Vagina (tissue), 2 donors: Measurements from ENCODE around the gene SNX9. TPM values are rescaled to one million over a fixed set of nuclear protein-coding genes. Genes with fewer than 3 reads are reported as not detected.

Source experiments
- DNase-seq, 2 donors: peaks; one replicate each; pipeline ENCODE4 v3.0.0-alpha.2; 2017; ENCODE audit errors: extremely low spot score in 2 of 2
- H3K27ac ChIP-seq: fragments of 200-600 bp; sonication (generic); one replicate; pipeline ENCODE4 v1.5.1; 2019
- H3K27me3 ChIP-seq: fragments of 200-600 bp; sonication (generic); one replicate; pipeline ENCODE4 v1.5.1; 2019
- H3K36me3 ChIP-seq, 2 donors: fragments of 200-600 bp; sonication (generic); one replicate each; pipeline ENCODE4 v1.5.1; 2017 to 2019
- H3K4me1 ChIP-seq: fragments of 200-600 bp; sonication (generic); one replicate; pipeline ENCODE4 v1.5.1; 2019
- H3K4me3 ChIP-seq, 2 donors: fragments of 200-600 bp; sonication (generic); 1 replicate in 1 of 2; 2 replicates in 1 of 2; pipeline ENCODE4 v1.5.1; 2016 to 2019
- H3K9me3 ChIP-seq: fragments of 200-600 bp; sonication (generic); one replicate; pipeline ENCODE4 v1.5.1; 2019
- POLR2A ChIP-seq, 2 donors: fragments of 450-650 bp; IDR thresholded peaks; one replicate each; pipeline ENCODE4 v1.6.1; 2017; ENCODE audit warnings: antibody characterized with exemption in 2 of 2, mild to moderate bottlenecking in 2 of 2, moderate library complexity in 2 of 2
- POLR2AphosphoS5 ChIP-seq, 2 donors: sonication (generic); formaldehyde crosslinking; IDR thresholded peaks; one replicate each; pipeline ENCODE4 v1.9.0; 2017; ENCODE audit warnings: antibody characterized with exemption in 2 of 2, mild to moderate bottlenecking in 2 of 2, low read depth in 1 of 2; ENCODE audit not compliant: insufficient read depth in 1 of 2
- intact Hi-C: fragments of 100-400 bp; cut with DNase I; formaldehyde crosslinking; loops from one replicate; pipeline ENCODE4 v1.15.1; 2023
- total RNA-seq: library from RNA; depleted of rRNA; stranded (reverse); fragments of >200 nt; gene quantifications from one replicate; pipeline ENCODE4 v1.2.3, GENCODE V29; 2016
- TF ChIP-seq, protein P1 (sequence below), 3 experiments: fragments of 450-650 bp in 2 of 3; fragments of 200-600 bp in 1 of 3; sonication (generic) in 1 of 3; IDR thresholded peaks; one replicate each; pipeline ENCODE4 v1.5.1; 2017 to 2019; ENCODE audit warnings: antibody characterized with exemption in 3 of 3, mild to moderate bottlenecking in 2 of 3, moderate library complexity in 2 of 3

SNX9 gene
- total RNA-seq, 1 donor from 2014 or later: 61.4 TPM

DNA sequence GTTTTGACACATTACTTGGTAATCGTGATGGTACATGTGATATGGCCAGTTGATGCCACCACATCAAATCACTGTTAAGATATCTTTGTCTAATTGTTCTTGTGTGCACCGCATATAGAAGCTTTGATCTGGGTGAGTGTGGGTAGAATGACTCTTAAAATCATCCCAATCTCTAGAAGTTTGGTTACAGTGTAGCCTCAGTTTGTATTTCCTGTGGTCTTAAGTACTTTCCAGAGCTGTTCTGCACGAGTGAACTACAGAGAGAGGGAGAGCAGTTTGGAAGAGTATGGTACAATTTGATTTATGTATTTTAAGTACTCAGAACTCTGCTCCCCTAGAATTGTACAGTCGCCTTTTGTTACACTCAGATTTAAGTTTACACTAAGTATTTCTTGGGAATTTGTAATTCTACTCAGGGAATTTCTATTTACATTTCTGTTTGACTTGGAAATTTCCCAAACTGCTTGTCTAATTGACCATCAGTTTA lies 37.5 kb downstream of the SNX9 start:
- no peak overlapping the region for H3K27ac ChIP-seq
- TF ChIP-seq POLR2AphosphoS5 (IDR thresholded peaks at IDR 0.05; ENCODE audit: insufficient read depth in 1 of 2, low read depth in 1 of 2): no peak
- TF ChIP-seq, protein P1, sequence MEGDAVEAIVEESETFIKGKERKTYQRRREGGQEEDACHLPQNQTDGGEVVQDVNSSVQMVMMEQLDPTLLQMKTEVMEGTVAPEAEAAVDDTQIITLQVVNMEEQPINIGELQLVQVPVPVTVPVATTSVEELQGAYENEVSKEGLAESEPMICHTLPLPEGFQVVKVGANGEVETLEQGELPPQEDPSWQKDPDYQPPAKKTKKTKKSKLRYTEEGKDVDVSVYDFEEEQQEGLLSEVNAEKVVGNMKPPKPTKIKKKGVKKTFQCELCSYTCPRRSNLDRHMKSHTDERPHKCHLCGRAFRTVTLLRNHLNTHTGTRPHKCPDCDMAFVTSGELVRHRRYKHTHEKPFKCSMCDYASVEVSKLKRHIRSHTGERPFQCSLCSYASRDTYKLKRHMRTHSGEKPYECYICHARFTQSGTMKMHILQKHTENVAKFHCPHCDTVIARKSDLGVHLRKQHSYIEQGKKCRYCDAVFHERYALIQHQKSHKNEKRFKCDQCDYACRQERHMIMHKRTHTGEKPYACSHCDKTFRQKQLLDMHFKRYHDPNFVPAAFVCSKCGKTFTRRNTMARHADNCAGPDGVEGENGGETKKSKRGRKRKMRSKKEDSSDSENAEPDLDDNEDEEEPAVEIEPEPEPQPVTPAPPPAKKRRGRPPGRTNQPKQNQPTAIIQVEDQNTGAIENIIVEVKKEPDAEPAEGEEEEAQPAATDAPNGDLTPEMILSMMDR (IDR thresholded peaks at IDR 0.05): no peak
- H3K27me3 ChIP-seq: no peaks in the 10 kb centered on the region
- H3K4me3 ChIP-seq: no peak overlapping the region
- no peaks in the 10 kb centered on the region for H3K36me3 ChIP-seq
- DNase-seq: no peak
- H3K4me1 ChIP-seq: peaks cover 39% of the 10 kb centered on the region
- intact Hi-C loops: no loop called here
- no peaks in the 10 kb centered on the region for H3K9me3 ChIP-seq

DNA sequence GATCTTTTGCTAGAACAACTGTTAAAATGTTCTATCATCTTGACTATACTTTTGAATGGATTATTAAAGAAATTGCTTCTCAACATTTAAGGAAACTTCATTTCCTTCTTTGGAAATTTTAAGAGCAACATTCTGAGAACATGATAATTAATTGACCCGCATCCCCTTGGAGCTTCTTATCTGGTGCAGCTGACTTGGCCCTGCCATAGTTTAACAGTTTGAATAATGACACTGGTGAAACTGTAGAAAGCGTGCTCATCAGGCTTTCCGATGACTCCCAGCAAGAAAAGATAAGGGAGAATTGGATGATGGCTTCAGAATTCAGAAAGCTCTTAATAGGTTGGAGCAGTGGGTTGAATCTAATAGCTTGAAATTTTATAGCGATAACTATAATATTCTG lies 38.1 kb downstream of the SNX9 start:
- Histone ChIP-seq H3K27me3 (no peaks in the 10 kb centered on the region), H3K27ac (no peak overlapping the region), H3K4me3 (no peak overlapping the region), H3K36me3 (no peaks in the 10 kb centered on the region), H3K9me3 (no peaks in the 10 kb centered on the region), H3K4me1 (peaks cover 42% of the 10 kb centered on the region)
- intact Hi-C loops: no loop called here
- no peak for DNase-seq
- TF ChIP-seq, protein P1 (IDR thresholded peaks at IDR 0.05): no peak
- TF ChIP-seq POLR2A (IDR thresholded peaks at IDR 0.05) (no peak), POLR2AphosphoS5 (IDR thresholded peaks at IDR 0.05; ENCODE audit: insufficient read depth in 1 of 2, low read depth in 1 of 2) (no peak)

DNA sequence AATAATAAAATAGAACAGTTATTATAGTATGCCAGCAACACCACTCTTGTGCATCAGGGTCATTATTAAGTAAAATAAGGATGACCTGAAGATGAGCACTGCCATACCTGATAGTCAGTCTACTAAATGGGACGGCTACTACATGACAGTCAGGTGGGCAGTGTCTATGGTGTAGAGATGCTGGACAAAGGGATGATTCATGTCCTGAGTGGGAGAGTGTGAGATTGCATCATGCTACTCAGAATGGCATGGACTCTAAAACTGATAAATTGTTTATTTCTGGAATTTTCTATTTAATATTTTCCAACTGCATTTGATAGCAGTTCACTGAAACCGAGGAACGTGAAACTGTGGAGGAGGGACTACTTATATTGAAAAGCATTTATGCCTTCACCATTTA lies 38.8 kb downstream of the SNX9 start:
- Histone ChIP-seq H3K4me1 (peaks cover 49% of the 10 kb centered on the region), H3K36me3 (no peaks in the 10 kb centered on the region), H3K9me3 (no peaks in the 10 kb centered on the region), H3K27ac (no peak overlapping the region), H3K27me3 (no peaks in the 10 kb centered on the region), H3K4me3 (no peak overlapping the region)
- intact Hi-C loops: no loop called here
- TF ChIP-seq POLR2A (IDR thresholded peaks at IDR 0.05) (no peak), POLR2AphosphoS5 (IDR thresholded peaks at IDR 0.05; ENCODE audit: insufficient read depth in 1 of 2, low read depth in 1 of 2) (no peak)
- TF ChIP-seq, protein P1 (IDR thresholded peaks at IDR 0.05): no peak
- no peak for DNase-seq

DNA sequence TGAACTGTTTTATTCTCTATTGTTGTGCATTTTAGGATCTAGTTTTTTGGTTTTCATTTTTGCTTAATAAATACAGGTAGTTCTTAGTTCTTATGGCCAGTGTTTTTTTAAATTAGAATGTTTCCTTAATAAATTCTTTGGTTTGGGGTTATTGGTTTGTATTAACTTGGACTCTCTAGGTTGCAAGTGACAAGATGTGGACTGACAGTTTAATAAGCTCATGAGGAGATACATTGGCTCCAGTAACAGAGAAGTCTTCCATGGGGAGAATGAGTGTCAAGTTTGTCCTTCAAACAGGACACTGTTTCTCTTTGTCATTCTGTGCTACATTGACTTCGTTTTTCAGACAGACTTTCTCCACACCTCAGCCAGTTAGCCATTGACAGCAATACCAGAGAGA lies 39.7 kb downstream of the SNX9 start:
- Histone ChIP-seq H3K4me1 (peaks cover 57% of the 10 kb centered on the region), H3K27me3 (no peaks in the 10 kb centered on the region), H3K27ac (no peak overlapping the region), H3K4me3 (no peak overlapping the region), H3K9me3 (no peaks in the 10 kb centered on the region), H3K36me3 (no peaks in the 10 kb centered on the region)
- DNase-seq: no peak
- TF ChIP-seq, protein P1 (IDR thresholded peaks at IDR 0.05): no peak
- TF ChIP-seq POLR2A (IDR thresholded peaks at IDR 0.05) (no peak), POLR2AphosphoS5 (IDR thresholded peaks at IDR 0.05; ENCODE audit: insufficient read depth in 1 of 2, low read depth in 1 of 2) (no peak)
- intact Hi-C loops: no loop called here

DNA sequence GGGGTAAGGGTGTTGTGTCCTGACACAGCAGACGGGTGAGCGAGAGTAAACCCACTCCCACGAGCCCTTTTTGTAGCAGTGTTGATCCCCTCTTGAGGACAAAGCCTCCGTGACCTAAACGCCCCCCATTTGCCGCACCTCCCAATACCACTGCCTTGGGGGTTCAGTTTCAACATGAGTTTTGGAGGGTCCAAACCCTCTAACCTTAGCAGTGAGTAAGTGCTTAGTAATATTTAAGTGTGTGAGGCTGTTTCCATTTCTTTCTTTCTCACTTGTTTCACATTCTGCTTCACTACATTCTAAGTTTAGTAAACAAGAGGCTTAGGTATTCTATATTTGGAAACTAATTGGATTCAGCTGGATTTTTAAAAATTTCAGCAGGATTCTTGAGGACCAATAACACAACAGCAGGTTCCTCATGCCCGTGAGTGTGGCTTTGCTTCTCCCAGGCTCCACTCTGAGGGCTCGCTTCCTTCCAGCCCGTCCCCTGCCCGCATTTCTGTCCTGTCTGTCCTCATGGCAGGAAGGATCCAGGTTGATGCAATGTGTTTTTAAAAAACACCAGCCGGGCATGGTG lies 41.2 kb downstream of the SNX9 start:
- Histone ChIP-seq H3K36me3 (peaks cover 0 to 4% of the 10 kb centered on the region in 2 donors), H3K9me3 (no peaks in the 10 kb centered on the region), H3K27ac (no peak overlapping the region), H3K4me1 (peaks cover 57% of the 10 kb centered on the region), H3K27me3 (no peaks in the 10 kb centered on the region), H3K4me3 (no peak overlapping the region)
- no peak for DNase-seq
- intact Hi-C loops: no loop called here
- TF ChIP-seq, protein P1 (IDR thresholded peaks at IDR 0.05): no peak
- TF ChIP-seq POLR2AphosphoS5 (IDR thresholded peaks at IDR 0.05; ENCODE audit: insufficient read depth in 1 of 2, low read depth in 1 of 2) (no peak), POLR2A (IDR thresholded peaks at IDR 0.05) (no peak)
